GM21576 (cell line): ENCODE data around the gene ODAD2.

Source experiments
- ATAC-seq: cut with Tn5 transposase; IDR thresholded peaks from one replicate; pipeline ENCODE4 v1.9.1; 2021; ENCODE audit warnings: mild to moderate bottlenecking, moderate library complexity; ENCODE audit not compliant: unreplicated experiment

The ODAD2 gene

DNA sequence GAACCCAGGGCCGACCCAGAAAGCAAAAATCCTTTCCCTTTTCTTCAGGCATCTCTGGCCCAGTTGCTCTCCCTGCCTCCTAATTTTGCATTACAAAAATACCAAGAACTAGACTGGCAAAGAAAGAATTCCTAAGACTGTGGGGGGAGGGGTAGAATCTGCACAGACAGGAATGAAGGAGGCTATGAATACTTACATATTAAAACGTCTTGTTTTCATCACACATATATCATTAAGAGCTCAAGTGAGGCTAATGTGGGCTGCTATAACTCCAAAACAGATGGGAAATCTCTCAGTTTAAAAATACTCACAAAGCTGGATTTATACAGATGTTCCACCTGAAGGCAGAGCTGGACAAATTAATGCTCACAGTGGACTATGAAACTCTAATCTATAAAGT, 224.0 kb downstream of the ODAD2 start:
- no peak for ATAC-seq

DNA sequence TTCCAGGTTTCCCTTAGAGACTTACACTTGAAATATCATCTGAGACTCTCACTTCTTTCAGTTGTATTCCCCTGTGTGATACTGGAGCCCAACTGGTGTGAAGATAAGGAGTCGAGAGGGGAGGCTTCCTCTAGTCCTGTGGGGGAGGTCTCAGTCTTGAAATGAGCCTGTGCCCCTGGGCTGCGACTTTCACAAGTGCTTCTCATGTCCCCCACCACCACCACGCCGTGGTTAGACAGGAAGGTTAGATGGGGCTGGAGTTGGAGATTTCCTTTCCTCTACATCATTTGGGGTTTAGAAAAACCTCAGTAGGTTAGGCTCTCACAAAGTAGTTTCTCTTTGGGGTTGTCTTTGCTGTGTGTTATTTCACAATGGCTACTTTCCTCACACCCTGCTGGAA, 227.6 kb downstream of the ODAD2 start:
- ATAC-seq = no peak

- ATAC-seq = no peak
Measured at GRCh38 chr10:27770181-27770580, 228.7 kb downstream of the ODAD2 start.
